GM12865 (cell line): ENCODE measurements around the gene MAP4K3.

Experiments used
- DNase-seq: peaks from one replicate; pipeline ENCODE4 v3.0.0; 2010; ENCODE audit warnings: low read depth
- H3K4me3 ChIP-seq: 2 replicates; pipeline ENCODE4 v1.5.1; 2011; ENCODE audit warnings: mild to moderate bottlenecking, low read depth, low read length, control low read depth
- CTCF ChIP-seq: IDR thresholded peaks from 2 replicates; pipeline ENCODE4 v1.5.1; 2011; ENCODE audit warnings: low read length, control low read depth, low read depth, inconsistent platforms; ENCODE audit not compliant: insufficient read depth; ENCODE audit errors: missing control alignments

The MAP4K3 gene

GRCh38 chr2:39434233-39434897, 2.7 kb downstream of the MAP4K3 start:
- no peak for TF ChIP-seq CTCF
- no peak overlapping the region for H3K4me3 ChIP-seq
- DNase-seq: no peak

GRCh38 chr2:39433586-39434195, 3.4 kb downstream of the MAP4K3 start:
- no peak overlapping the region for H3K4me3 ChIP-seq
- DNase-seq: no peak
- TF ChIP-seq CTCF: no peak

- no peak for DNase-seq
- no peak overlapping the region for H3K4me3 ChIP-seq
- TF ChIP-seq CTCF: no peak
Measured at GRCh38 chr2:39432701-39433100, 4.4 kb downstream of the MAP4K3 start.

- H3K4me3 ChIP-seq: no peak overlapping the region
- no peak for DNase-seq
- no peak for TF ChIP-seq CTCF
Measured at GRCh38 chr2:39431592-39432316, 5.3 kb downstream of the MAP4K3 start.

- no peak for TF ChIP-seq CTCF
- DNase-seq: no peak
- no peak overlapping the region for H3K4me3 ChIP-seq
Measured at GRCh38 chr2:39429746-39430145, 7.3 kb downstream of the MAP4K3 start.

- H3K4me3 ChIP-seq: no peak overlapping the region
- no peak for TF ChIP-seq CTCF
- no peak for DNase-seq
Measured at GRCh38 chr2:39424951-39425350, 12.1 kb downstream of the MAP4K3 start.
